H54 (cell line): ENCODE measurements around the gene ZNF492.
"Not testable (repeated sequence)": the region's sequence is repeated elsewhere in the genome, so short reads cannot be mapped to it uniquely, and the experiment has no call there.

ENCODE experiments used
- DNase-seq: peaks from one replicate; pipeline ENCODE4 v3.0.0; 2011; ENCODE audit warnings: low spot score, mixed read lengths; ENCODE audit not compliant: insufficient read length
- FAIRE-seq: peaks from 3 replicates; lab custom pipeline; 2011; peaks lifted over from hg19 to GRCh38; lab: Jason Lieb, UNC
- POLR2A ChIP-seq: IDR thresholded peaks from 2 replicates; pipeline ENCODE4 v1.6.1; 2011; ENCODE audit warnings: low read depth, mild to moderate bottlenecking, low read length

The ZNF492 gene

GRCh38 chr19:22625266-22626035 is 8.7 kb upstream of the ZNF492 start:
- no peak for FAIRE-seq
- no peak for DNase-seq
- no peak for TF ChIP-seq POLR2A

GRCh38 chr19:22627526-22627925 is 6.6 kb upstream of the ZNF492 start:
- DNase-seq (no peak), FAIRE-seq (no peak)
- no peak for TF ChIP-seq POLR2A

- FAIRE-seq (no peak), DNase-seq (no peak)
- no peak for TF ChIP-seq POLR2A
These were observed 5.7 kb upstream of the ZNF492 start for GRCh38 chr19:22628401-22628800.

GRCh38 chr19:22634450-22634827 is 315 bp downstream of the ZNF492 start:
- no peak for TF ChIP-seq POLR2A
- DNase-seq (no peak), FAIRE-seq (no peak)

- DNase-seq, FAIRE-seq: not testable (repeated sequence)
These were observed 51.4 kb downstream of the ZNF492 start for GRCh38 chr19:22685493-22685892.

GRCh38 chr19:22702661-22703060 is 68.5 kb downstream of the ZNF492 start:
- not testable (repeated sequence) for FAIRE-seq

GRCh38 chr19:22703096-22703495 is 69.0 kb downstream of the ZNF492 start:
- not testable (repeated sequence) for FAIRE-seq, DNase-seq

More at GRCh38 chr19:22702661-22703060, 68.5 kb downstream of the ZNF492 start:
- DNase-seq = not testable (repeated sequence)

GRCh38 chr19:22708983-22709382 is 74.9 kb downstream of the ZNF492 start:
- TF ChIP-seq POLR2A = no peak
- DNase-seq (no peak), FAIRE-seq (no peak)
